Brain pericyte (primary cell): ENCODE data around the gene CASZ1.

ENCODE experiments used
- DNase-seq: peaks from one replicate; pipeline ENCODE4 v3.0.0-alpha.2; 2012; ENCODE audit warnings: low read depth, low spot score

Gene CASZ1, protein sequence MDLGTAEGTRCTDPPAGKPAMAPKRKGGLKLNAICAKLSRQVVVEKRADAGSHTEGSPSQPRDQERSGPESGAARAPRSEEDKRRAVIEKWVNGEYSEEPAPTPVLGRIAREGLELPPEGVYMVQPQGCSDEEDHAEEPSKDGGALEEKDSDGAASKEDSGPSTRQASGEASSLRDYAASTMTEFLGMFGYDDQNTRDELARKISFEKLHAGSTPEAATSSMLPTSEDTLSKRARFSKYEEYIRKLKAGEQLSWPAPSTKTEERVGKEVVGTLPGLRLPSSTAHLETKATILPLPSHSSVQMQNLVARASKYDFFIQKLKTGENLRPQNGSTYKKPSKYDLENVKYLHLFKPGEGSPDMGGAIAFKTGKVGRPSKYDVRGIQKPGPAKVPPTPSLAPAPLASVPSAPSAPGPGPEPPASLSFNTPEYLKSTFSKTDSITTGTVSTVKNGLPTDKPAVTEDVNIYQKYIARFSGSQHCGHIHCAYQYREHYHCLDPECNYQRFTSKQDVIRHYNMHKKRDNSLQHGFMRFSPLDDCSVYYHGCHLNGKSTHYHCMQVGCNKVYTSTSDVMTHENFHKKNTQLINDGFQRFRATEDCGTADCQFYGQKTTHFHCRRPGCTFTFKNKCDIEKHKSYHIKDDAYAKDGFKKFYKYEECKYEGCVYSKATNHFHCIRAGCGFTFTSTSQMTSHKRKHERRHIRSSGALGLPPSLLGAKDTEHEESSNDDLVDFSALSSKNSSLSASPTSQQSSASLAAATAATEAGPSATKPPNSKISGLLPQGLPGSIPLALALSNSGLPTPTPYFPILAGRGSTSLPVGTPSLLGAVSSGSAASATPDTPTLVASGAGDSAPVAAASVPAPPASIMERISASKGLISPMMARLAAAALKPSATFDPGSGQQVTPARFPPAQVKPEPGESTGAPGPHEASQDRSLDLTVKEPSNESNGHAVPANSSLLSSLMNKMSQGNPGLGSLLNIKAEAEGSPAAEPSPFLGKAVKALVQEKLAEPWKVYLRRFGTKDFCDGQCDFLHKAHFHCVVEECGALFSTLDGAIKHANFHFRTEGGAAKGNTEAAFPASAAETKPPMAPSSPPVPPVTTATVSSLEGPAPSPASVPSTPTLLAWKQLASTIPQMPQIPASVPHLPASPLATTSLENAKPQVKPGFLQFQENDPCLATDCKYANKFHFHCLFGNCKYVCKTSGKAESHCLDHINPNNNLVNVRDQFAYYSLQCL (N-terminal part only)

DNA sequence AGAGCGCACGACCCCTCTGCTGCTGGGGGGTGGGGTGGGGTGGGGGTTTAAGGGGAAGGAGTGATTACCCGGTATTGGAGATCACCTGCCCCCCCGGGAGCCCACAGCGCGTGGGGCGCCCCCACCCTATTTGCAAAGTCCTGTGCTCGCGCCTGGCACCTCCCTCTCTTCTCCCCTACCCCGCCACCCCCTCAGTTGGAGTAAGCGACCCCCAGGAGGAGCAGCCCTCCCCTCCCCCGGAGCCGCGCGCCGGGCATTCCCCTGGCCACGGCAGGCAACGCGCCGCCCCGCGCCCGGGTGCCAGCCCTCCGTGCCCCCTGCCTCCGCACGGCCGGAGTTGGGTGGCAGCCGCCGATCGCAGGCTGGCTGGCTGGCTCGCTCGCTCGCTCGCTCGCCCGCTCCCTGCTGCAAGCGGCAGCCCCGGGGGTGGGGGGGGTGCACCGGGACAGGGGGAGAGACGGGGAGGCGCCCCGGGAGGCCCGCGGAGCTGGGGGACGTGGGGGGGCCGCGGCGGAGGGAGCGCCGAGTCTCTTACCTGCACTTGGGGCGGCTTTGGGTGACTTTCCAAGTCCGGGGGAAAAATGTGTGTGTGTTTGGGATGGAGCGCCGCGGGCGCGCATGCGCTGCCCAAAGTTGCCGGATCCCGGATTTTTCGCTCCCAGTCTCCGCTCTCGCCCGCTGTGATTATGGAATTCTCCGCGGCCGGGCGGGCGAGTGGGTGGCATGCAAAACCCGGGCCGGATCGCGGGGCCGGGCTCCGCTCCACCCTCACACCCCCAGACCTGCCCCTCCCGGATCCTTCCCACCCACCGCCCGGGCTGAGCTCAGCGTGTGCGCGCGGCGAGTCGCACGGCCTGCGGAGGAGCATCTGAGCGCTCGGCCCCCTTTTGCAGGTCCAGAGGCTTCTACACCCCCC is at the start of gene CASZ1:
TSS of gene CASZ1 (minus strand) at position 618 of the 916 bp plus-strand sequence. CDS start 102,757 bp downstream, outside the sequence.
- peak; percentile 47 for DNase-seq

DNA sequence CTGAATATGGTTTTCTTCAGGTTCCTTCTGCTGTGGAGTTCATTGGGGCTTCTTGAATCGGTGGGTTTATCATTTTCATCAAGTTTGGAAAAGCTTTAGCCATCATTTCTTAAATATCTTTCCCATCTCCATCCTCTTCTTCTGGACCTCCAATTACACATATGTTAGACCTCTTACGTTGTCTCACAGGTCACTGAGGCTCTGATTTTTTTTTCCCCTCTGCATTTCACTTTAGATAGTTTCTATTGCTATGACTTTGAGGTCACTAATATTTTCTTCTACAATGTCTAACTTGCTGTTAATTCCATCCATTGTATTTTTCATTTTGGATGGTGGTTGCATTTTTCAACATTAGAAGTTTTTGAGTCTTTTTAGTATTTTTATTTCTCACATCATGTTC is 47.3 kb upstream of the CASZ1 start:
- DNase-seq: no peak

DNA sequence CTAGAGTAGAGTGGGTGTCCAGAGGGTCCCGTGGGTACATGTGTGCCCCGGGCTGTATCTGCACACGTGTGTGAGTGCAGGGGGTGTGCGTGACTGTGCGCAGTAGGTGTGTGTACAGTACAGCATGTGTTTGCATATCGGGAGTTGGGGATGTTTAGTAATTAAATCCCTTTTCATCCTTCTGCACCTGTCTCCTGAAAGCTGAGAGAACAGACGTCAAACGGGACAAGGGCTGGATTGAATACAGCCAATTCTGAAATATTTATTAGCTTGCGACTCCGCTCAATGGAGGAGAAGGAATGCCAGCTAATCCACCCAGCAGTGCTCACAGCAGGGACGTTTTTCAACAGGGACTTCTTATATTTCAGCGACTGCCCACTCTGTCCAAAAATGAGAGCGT is 44.7 kb upstream of the CASZ1 start:
- no peak for DNase-seq

DNA sequence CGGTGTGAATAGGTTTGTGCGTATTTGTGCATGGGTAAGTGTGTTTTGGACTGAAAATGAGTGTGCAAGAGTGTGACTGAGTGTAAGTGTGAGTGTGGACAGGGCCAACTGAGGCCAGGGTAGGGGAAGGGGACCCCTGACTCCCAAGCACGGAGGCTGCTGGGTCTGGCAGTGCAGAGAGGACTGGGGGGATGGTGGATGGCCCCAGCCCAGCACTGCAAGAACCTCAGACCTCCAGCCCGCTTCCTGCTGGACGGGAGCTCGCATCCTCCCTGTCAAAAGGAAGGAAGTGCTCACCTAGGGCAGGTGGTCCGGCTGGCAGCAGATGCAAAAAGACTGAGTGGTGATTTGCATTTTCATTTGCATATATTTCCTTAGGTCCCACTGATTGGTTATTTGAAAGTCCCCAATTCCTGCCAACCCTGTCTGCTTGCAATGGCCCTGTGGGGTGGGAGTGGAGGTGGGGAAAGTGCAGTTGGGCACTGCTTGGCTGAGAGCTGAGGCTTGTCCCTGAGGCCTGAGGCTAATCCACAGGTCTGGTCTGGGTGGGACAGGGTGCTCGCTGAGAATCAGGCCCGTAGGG is 42.8 kb upstream of the CASZ1 start:
- no peak for DNase-seq

DNA sequence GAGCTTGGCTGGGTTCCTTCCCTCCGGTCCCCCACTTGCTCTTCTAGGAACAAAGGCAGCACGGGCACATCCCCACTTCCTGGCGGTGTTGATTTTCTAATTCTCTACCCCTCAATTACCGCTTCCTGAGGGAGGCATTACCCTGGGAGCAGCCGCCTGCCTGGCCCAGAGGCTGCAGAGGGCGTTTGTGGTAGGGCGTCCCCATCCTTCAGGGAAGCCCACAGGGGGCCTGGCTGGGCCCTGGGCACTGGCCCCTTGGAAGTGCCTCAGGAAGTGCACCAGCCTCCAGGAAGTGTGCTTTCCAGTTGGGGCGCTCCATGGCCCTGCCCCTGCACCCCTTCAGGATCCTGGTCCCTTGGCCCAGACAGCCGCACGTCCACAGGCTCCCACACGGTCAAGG is 42.1 kb upstream of the CASZ1 start:
- no peak for DNase-seq

DNA sequence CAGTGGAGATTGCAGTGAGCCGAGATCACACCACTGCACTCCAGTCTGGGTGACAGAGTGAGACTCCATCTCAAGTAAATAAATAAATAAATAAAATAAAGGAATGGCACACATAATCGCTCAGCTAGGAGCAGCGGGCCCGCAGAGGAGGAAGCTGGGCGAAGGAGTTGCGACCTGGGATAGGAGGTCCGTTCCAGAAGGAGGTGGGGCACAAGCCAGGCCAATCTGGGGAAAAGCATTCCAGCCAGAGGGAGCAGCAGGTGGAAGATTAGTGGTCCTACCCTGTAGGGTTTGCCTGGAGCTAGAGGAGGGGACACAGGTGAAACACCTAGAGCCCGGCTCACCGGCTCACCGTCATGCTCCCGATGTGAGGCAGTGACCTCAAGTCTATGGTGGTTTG is 40.3 kb upstream of the CASZ1 start:
- DNase-seq: no peak

DNA sequence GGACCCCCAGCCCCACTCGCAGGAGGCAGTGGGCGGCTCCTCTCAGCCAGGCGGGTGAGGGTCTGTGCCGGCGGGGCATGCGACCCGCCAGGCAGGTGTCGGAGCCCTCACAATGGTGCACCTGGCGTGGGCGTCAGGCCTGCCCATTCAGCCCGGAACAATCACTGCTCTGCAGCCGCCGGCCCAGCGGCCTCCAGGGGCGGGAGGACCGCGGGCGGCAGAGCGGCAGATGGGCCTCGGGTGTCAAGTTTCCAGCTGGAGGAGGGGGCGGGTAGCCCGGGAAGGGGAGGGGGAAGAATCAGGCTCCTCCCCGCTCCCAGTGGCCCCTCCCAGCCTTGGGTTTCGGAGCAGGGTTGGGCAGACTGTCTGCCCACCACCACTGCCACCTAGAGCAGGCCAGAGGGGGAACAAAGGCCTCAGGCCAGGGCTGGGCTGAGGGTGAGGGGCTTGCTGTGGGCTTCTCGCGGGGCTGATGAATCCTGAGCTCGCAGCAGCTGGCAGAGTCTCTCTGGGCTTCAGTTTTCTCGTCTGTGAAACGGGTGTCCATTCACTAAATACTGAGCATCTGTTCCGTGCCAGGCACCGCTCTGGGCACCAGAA is 39.5 kb upstream of the CASZ1 start:
- DNase-seq: no peak

DNA sequence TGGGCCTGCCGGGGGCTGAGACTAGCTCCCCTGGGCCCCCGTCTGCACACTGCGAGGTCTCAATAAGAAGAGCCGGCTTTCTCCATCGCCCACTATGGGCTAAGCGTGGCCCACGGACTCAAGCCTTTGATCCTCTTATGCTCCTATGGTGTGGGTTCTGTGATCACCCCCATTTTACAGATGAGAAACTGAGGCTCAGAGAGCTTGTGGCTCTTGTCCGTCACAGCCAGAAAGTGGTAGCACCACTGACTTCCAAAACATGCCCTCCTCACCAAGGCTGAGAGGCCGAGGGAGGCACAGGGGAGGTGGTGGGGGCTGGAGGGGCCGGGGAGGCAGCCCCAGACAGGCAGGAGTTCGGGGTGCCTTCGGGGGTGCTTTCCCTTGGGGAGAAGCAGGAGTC is 39.0 kb upstream of the CASZ1 start:
- DNase-seq: no peak

DNA sequence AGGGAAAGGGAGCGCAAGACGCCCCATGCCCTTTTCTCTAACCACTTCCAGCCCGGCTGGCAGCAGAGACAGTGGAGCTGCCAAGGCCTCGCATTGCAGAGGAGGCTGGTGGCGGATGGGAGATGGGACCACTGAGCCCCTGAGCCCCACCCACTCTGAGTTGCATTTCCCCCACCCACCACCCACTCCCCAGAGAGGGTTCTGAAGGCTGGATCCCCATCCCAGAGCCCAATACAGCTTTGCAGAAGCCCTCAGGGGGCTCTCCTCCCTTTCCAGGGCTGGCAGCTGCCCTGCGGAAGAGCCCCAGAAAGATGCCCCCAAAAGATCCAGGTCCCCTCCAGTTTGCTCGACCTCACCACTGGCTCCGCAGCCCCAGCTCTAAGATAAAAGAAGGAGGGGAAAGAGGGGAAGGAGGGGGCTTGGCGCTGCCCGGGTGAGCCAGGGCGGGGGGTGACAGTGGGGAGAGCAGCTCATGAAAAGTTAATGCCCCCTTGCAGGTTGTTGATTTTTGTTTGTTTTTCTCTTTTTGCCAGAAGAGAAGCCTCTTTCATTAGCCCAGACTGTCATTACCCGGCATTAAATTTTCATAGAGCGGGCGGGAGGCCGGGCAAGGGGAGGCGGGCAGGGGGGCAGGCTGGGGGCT is 38.4 kb upstream of the CASZ1 start:
- DNase-seq: no peak

DNA sequence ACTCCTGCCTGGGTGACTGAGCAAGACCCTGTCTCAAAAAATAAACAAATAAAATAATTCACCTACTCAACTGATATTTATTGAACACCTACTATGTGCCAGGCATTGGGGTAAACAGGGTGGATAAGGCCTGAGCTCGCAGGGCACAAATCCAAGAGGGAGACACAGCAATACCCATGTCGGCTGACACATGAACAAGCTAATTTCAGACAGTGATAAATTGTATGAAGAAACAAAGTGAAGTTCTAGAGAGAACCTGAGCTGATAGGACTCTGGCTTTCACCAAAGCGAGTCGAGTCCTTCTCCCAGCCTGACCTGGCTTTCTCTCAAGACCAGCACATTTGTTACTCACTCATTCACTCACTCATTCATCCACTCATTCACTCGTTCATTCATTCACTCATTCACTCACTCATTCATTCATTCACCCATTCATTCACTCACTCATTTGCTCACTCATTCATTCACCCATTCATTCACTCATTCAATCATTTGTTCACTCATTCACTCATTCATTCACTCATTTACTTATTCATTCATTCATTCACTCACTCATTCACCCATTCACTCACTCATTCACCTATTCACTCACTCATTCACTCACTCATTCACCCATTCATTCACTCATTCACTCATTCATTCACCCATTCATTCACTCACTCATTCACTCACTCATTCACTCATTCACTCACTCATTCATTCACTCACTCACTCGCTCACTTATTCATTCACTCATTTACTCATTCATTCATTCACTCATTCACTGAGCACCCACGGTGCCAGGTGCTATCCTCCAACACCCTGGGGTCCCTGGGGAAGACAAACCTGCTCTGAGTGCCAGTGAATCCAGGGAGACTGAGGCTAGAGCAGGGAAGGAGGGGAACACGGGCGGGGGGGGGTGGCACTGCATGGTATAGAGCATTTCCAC is 37.4 kb upstream of the CASZ1 start:
- no peak for DNase-seq

DNA sequence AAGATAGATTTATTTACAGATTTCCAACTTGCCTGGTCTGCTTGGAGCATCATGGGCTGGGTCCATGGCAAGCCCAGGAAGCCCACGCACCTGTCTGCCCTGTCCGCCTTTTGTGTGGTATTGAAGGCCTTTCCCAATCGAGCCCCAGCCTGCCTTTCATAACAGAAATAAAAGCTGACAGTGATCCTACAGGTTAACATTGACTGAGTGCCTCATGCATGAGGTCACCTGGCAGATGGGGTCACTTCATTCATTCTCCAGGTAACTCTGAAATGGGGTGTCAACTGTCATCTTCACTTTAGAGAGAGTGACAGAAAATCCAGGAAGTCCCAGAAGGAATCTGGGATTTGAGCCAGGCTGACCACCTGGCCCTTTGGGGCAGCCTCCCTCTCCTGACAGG is 36.3 kb upstream of the CASZ1 start:
- DNase-seq: no peak

DNA sequence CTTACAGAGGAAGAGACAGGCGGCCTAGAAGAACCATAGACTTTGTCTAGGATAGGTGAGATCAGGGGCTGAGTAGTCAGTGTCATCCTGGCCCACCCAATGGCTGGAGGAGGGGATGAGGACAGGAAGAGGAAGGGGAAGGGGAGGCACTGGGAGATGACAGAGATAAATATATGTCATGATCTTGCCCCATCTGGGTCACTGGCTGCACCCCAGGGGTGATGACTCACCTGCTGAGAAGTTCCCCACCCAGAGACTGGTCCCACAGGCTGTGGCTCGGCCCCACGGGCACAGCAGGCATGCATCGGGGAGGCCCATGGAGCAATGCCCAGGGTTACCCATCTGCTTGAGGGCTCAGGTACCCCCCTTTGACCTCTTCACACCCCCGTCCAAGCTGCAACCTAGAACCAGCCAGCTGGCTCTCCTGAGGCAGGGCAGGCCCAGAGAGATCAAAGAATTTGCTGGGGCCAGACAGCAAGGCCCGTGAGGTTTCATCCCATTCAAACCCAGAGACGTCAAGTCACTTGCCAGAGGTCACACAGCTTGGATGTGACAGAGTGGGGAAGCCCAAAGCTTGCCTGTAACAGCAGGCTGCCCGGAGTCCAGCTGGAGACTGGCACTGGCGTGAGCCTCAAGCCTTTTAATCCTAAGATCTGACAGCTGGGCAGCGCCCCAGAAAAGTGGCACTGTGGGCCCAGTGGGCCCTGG is 34.7 kb upstream of the CASZ1 start:
- DNase-seq: no peak

DNA sequence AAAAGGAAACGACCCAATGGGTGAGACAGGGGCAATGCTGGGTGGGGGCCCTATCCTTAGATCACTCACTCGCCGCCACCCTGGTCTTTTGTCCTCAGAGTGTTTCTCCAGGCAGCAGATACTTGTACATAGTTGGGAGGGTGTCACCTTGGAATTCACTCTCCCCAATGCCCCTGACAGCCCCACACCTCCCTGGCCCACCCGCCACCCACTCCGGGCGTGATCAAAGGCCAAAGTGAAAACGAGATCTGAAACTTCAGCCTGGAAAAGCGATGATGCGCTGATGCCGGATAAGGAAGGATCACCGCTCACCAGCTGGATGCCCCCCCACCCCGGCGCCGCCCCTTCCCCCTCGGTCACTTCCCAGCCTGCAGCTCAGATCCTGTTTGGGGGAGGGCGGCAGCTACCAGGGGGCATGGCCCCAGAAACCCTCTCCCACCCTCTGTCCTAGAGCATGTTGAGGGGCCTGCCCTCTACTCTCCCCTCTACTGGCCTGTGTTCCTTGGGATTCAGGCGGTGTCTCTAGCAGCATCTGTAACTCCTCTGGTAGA is 33.6 kb upstream of the CASZ1 start:
- DNase-seq: no peak

DNA sequence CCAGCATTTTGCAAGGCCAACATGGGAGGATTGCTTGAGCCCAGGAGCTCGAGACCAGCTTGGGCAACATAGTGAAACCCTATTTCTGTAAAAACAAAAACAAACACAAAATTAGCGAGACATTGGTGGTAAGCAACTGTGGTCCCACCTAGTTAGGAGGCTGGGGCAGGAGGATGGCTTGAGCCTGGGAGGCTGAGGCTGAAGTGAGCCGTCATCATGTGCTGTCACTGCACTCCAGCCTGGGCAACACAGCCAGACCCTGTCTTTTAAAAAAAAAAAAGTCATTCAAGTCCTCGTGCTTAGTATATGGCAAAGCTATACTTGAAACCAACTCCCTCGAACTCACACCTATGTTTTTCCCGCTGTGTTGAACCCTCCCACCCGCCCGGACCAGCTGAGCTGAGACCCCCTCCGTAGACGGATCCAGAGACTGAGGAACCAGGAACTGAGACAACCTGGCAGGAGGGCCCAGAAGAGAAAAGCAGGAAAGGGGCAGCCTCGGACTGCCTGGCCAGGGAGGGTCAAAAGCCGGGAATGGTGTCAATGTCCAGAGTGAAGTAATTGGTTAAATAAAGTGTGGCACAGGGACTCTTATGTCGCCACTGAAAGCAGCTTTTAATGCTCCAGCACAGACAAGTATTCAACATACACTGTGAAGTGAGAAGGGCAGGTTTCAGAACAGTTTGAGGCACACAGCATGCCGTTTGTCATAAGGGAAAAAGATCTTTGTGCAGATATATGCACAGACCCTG is 32.8 kb upstream of the CASZ1 start:
- no peak for DNase-seq

DNA sequence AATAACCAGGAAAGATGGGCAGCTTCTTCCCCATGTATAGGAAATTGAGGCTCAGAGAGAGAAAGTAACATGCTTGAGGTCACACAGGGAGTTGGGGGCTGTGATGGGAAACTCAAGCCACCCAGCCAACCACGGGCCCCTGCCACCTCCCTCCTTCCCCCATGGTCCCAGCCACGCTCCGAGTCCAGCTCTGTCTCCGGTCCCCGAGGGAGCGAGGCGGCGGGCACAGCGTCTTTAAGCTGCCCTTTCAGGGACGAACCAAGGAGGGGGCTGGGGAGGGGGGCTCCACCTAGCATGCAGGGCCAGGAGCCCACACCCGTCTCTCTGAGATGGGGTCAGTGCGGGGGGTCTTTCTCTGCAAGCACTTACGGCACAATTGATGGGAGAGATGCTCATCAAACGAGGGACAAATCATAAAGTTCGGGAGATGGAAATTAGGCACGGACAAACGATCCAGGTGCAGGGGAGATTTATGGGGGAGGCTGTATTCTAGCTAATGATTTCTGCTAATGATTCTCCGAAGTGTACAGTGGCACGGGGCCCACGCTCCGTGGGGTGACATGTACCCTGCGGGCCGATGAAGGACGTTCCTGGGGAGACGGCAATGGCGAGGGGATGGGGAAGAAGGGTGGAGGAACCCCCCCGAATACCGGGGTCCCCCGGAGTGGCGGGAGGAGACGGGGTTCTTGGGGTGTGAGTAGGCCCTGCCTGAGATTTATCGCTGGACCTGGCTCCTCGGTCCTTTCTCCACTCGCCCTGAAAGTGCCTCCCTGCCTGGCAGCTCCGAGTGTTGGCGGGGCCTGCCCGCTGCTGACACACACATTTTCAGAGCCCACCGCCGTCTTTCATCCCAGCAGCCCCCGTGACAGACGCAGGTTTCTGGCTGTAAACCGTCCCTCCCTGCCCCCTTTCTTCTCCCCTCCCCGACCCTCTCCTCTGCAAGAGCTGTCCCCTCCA is 31.2 kb upstream of the CASZ1 start:
- DNase-seq: no peak

DNA sequence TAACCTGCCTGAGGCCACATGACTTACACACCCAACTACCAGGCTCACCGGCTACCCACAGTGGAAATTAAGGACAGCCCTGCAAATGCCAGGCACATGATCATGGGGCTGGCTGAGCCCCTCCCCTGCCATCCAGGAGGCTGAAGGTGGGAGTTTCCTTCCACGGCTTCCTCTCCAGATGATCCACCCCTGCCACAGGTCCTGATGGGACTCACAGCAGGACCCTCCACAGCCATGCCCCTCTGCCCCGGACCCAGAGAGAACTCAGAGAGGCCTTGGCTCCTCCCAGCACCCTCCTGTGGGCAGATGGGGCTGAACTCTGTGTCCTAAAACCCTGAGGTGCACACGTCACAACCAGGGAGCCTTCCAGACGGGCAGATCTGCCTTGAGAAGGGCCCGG is 29.1 kb upstream of the CASZ1 start:
- DNase-seq: no peak
